ENCODE measurements around the gene LRRC8B. TPM values are rescaled to one million over a fixed set of nuclear protein-coding genes. Genes with fewer than 3 reads are reported as not detected.

Gene LRRC8B
- polyA plus RNA-seq, 1 of the 3 experiments (the other 2 are of a cell fraction): 3.7 TPM

- no peak for TF ChIP-seq USF1 (IDR thresholded peaks at IDR 0.05; ENCODE audit: borderline replicate concordance, low read depth)
These were observed 74.1 kb downstream of the LRRC8B start (continued) for GRCh38 chr1:89598450-89599331.

- TF ChIP-seq CTCF (IDR thresholded peaks at IDR 0.05): no peak; the same call in none of the 2 replicates
- TF ChIP-seq USF1 (IDR thresholded peaks at IDR 0.05; ENCODE audit: borderline replicate concordance, low read depth): no peak
- no peak for TF ChIP-seq RXRA (IDR thresholded peaks at IDR 0.05; ENCODE audit: borderline replicate concordance, low read depth)
- no peak for TF ChIP-seq ELF1 (IDR thresholded peaks at IDR 0.05)
- TF ChIP-seq TAF1 (IDR thresholded peaks at IDR 0.05; ENCODE audit: borderline replicate concordance, low read depth, low read length): no peak
- TF ChIP-seq FOXJ3 (CRISPR knock-in tag; IDR thresholded peaks at IDR 0.05): no peak
- no peak for TF ChIP-seq MXI1 (IDR thresholded peaks at IDR 0.05; ENCODE audit: low read depth, low read length)
- no peak for TF ChIP-seq GATA2 (CRISPR knock-in tag; IDR thresholded peaks at IDR 0.05)
- no peak for TF ChIP-seq MEF2A (IDR thresholded peaks at IDR 0.05; ENCODE audit: borderline replicate concordance, low read depth)
- no peak for TF ChIP-seq JUND (IDR thresholded peaks at IDR 0.05)
- no peak for TF ChIP-seq CHD2 (IDR thresholded peaks at IDR 0.05; ENCODE audit: low read length, partially characterized antibody)
- no peak for TF ChIP-seq ZBTB33 (IDR thresholded peaks at IDR 0.05; ENCODE audit: borderline replicate concordance, low read depth)
- no peak for TF ChIP-seq PBX3 (IDR thresholded peaks at IDR 0.05)
- WGBS (ENCODE audit: low lambda C conversion rate): 94% methylated on average over 2 of the region's 2 CpGs
- no peak overlapping the region for H3K27ac ChIP-seq (ENCODE audit: low read depth in 2 of 2, low read length in 1 of 2)
- H2AFZ ChIP-seq (ENCODE audit: low read depth): no peak overlapping the region
- peaks cover 0 to 6% of the 10 kb centered on the region in 2 experiments for H3K36me3 ChIP-seq (replicated peaks in 1 of 2; ENCODE audit: control insufficient read depth in 1 of 2, insufficient read depth in 2 of 2, low read length in 1 of 2)
- POLR2A ChIA-PET: interaction anchor here (0.5 kb wide), 1 partner anchor 13 kb away, joined by 4 read pairs; no protein-coding TSS in a partner anchor
- no peak overlapping the region for H3K9ac ChIP-seq
- CTCF ChIA-PET: interaction anchor here (0.6 to 6.4 kb wide), 21 partner anchors 9 to 143 kb away, joined by 3 to 45 read pairs (median 5); no protein-coding TSS in a partner anchor
- H3K4me3 ChIP-seq (ENCODE audit: low read depth in 2 of 2, low read length in 1 of 2): no peak overlapping the region
- no peaks in the 10 kb centered on the region for H3K27me3 ChIP-seq (ENCODE audit: insufficient read depth)
- no peak overlapping the region for H3K4me2 ChIP-seq
- no peaks in the 10 kb centered on the region for H3K79me2 ChIP-seq (ENCODE audit: insufficient read depth)
- no peak for DNase-seq
- H3K9me2 ChIP-seq: no peaks in the 10 kb centered on the region
- H3F3A ChIP-seq (replicated peaks; ENCODE audit: insufficient read depth): no peaks in the 10 kb centered on the region
- no peaks in the 10 kb centered on the region for H4K20me1 ChIP-seq (ENCODE audit: insufficient read depth)
- H3K9me3 ChIP-seq: no peaks in the 10 kb centered on the region
- peaks cover 2 to 7% of the 10 kb centered on the region in 2 experiments; a peak in 2 of 4 replicates for H3K4me1 ChIP-seq (ENCODE audit: control insufficient read depth in 1 of 2, insufficient read depth in 2 of 2, low read depth in 1 of 2, low read length in 1 of 2)
These were observed 74.7 kb downstream of the LRRC8B start for GRCh38 chr1:89599332-89599630.
